WTC11 (cell line): ENCODE results near the gene WDFY4. TPM values are rescaled to one million over a fixed set of nuclear protein-coding genes. Genes with fewer than 3 reads are reported as not detected.

Source experiments
- ATAC-seq: fragments of 200-7000 bp; cut with Tn5 transposase; 2 replicates; pipeline ENCODE4 v1.10.0; 2021; ENCODE audit warnings: mild to moderate bottlenecking, moderate library complexity
- CTCF ChIA-PET: fragments of 300-600 bp; sonication (Branson Sonifier 250); formaldehyde crosslinking; loops from one replicate; lab custom pipeline; 2021; ENCODE audit warnings: antibody characterized with exemption; lab: Charles Lee
- POLR2A ChIA-PET: fragments of 350-600 bp; sonication (Branson Sonifier 250); formaldehyde crosslinking; loops from one replicate; lab custom pipeline; 2021; ENCODE audit warnings: antibody characterized with exemption; lab: Charles Lee
- DNase-seq: peaks from one replicate; pipeline ENCODE4 v3.0.0; 2021; ENCODE audit warnings: low spot score
- H3K27ac Mint-ChIP-seq: 2 replicates; pipeline ENCODE4 v1.8.0; 2021; ENCODE audit warnings: mixed read lengths
- H3K27me3 Mint-ChIP-seq: 2 replicates; pipeline ENCODE4 v1.8.0; 2021; ENCODE audit warnings: low read depth, mild to moderate bottlenecking, moderate library complexity, mixed read lengths
- H3K36me3 Mint-ChIP-seq: 2 replicates; pipeline ENCODE4 v1.8.0; 2021; ENCODE audit warnings: mixed read lengths
- H3K4me1 Mint-ChIP-seq: 2 replicates; pipeline ENCODE4 v1.8.0; 2022; ENCODE audit warnings: mixed read lengths
- H3K4me3 Mint-ChIP-seq: 2 replicates; pipeline ENCODE4 v1.8.0; 2021; ENCODE audit warnings: mild to moderate bottlenecking, moderate library complexity, mixed read lengths
- H3K9me3 Mint-ChIP-seq: 2 replicates; pipeline ENCODE4 v1.8.0; 2021; ENCODE audit warnings: mixed read lengths
- CBFB ChIP-seq: sonication (generic); formaldehyde crosslinking; IDR thresholded peaks from 2 replicates; pipeline ENCODE4 v1.8.1; 2022; ENCODE audit warnings: mild to moderate bottlenecking, low read depth, missing genetic modification reagents
- CREB1 ChIP-seq: sonication (generic); formaldehyde crosslinking; IDR thresholded peaks from 2 replicates; pipeline ENCODE4 v1.8.0; 2023; ENCODE audit warnings: mild to moderate bottlenecking, missing genetic modification reagents
- ERG ChIP-seq: fragments of 250-450 bp; sonication (Bioruptor Pico); IDR thresholded peaks from 2 replicates; pipeline ENCODE4 v1.8.0; 2021; ENCODE audit warnings: mild to moderate bottlenecking
- ESRRA ChIP-seq: sonication (generic); formaldehyde crosslinking; IDR thresholded peaks from 2 replicates; pipeline ENCODE4 v1.8.1; 2022; ENCODE audit warnings: mild to moderate bottlenecking, missing genetic modification reagents, borderline replicate concordance
- GABPB1 ChIP-seq: sonication (generic); formaldehyde crosslinking; IDR thresholded peaks from 2 replicates; pipeline ENCODE4 v1.8.1; 2023; ENCODE audit warnings: mild to moderate bottlenecking, missing genetic modification reagents
- GRHL2 ChIP-seq: fragments of 250-450 bp; sonication (Bioruptor Pico); IDR thresholded peaks from 2 replicates; pipeline ENCODE4 v1.8.0; 2022; ENCODE audit warnings: mild to moderate bottlenecking, moderate library complexity; ENCODE audit not compliant: insufficient replicate concordance, severe bottlenecking
- HMGA2 ChIP-seq: fragments of 250-450 bp; sonication (Bioruptor Pico); IDR thresholded peaks from 2 replicates; pipeline ENCODE4 v1.4.0; 2021; ENCODE audit warnings: mild to moderate bottlenecking, moderate library complexity
- IRF2 ChIP-seq: sonication (generic); formaldehyde crosslinking; IDR thresholded peaks from 2 replicates; pipeline ENCODE4 v1.8.0; 2022; ENCODE audit warnings: low read depth, missing genetic modification reagents, borderline replicate concordance
- JAZF1 ChIP-seq: fragments of 250-450 bp; sonication (Bioruptor Pico); IDR thresholded peaks from 2 replicates; pipeline ENCODE4 v1.9.0; 2021; ENCODE audit warnings: moderate library complexity, mild to moderate bottlenecking, inconsistent platforms
- NFE2L1 ChIP-seq: sonication (generic); formaldehyde crosslinking; IDR thresholded peaks from 2 replicates; pipeline ENCODE4 v1.8.1; 2023; ENCODE audit warnings: missing genetic modification reagents
- NR2C2 ChIP-seq: sonication (generic); formaldehyde crosslinking; IDR thresholded peaks from 2 replicates; pipeline ENCODE4 v1.8.0; 2022; ENCODE audit warnings: mild to moderate bottlenecking, missing genetic modification reagents
- PRDM15 ChIP-seq: sonication (generic); formaldehyde crosslinking; IDR thresholded peaks from 2 replicates; pipeline ENCODE4 v1.8.0; 2022; ENCODE audit warnings: missing genetic modification reagents
- PRRX2 ChIP-seq: fragments of 250-450 bp; sonication (Bioruptor Pico); IDR thresholded peaks from 2 replicates; pipeline ENCODE4 v1.8.0; 2021; ENCODE audit warnings: mild to moderate bottlenecking
- SOX15 ChIP-seq: fragments of 250-450 bp; sonication (Bioruptor Pico); IDR thresholded peaks from 2 replicates; pipeline ENCODE4 v1.9.0; 2021; ENCODE audit warnings: mild to moderate bottlenecking
- TEAD1 ChIP-seq: sonication (generic); formaldehyde crosslinking; IDR thresholded peaks from 2 replicates; pipeline ENCODE4 v1.8.0; 2022; ENCODE audit warnings: mild to moderate bottlenecking, missing genetic modification reagents
- USF1 ChIP-seq: sonication (generic); formaldehyde crosslinking; IDR thresholded peaks from 2 replicates; pipeline ENCODE4 v1.8.0; 2022; ENCODE audit warnings: mild to moderate bottlenecking, missing genetic modification reagents
- ZBTB21 ChIP-seq: sonication (generic); formaldehyde crosslinking; IDR thresholded peaks from 2 replicates; pipeline ENCODE4 v1.8.1; 2023; ENCODE audit warnings: mild to moderate bottlenecking, missing genetic modification reagents, borderline replicate concordance
- ZMAT4 ChIP-seq: fragments of 250-450 bp; sonication (Bioruptor Pico); IDR thresholded peaks from 2 replicates; pipeline ENCODE4 v1.9.0; 2021; ENCODE audit warnings: mild to moderate bottlenecking
- ZNF263 ChIP-seq: sonication (generic); formaldehyde crosslinking; IDR thresholded peaks from 2 replicates; pipeline ENCODE4 v1.8.1; 2022; ENCODE audit warnings: low read depth, mild to moderate bottlenecking, moderate library complexity, missing genetic modification reagents
- ZNF281 ChIP-seq: sonication (generic); formaldehyde crosslinking; IDR thresholded peaks from 2 replicates; pipeline ENCODE4 v1.8.0; 2023; ENCODE audit warnings: mild to moderate bottlenecking, missing genetic modification reagents
- ZNF423 ChIP-seq: fragments of 250-450 bp; sonication (Bioruptor Pico); IDR thresholded peaks from 2 replicates; pipeline ENCODE4 v2.1.2; 2022; ENCODE audit warnings: mild to moderate bottlenecking, moderate library complexity
- ZNF671 ChIP-seq: fragments of 250-450 bp; sonication (Bioruptor Pico); IDR thresholded peaks from 2 replicates; pipeline ENCODE4 v1.8.0; 2021; ENCODE audit warnings: mild to moderate bottlenecking
- total RNA-seq: library from RNA; stranded (reverse); gene quantifications from 3 replicates; pipeline ENCODE4 v1.2.3, GENCODE V29; 2021

Gene WDFY4
- total RNA-seq, 1 experiment from 2014 or later = 0.13 TPM

- POLR2A ChIA-PET = no interaction called here
Observed at GRCh38 chr10:48974510-48975156, 290.0 kb downstream of the WDFY4 start.

GRCh38 chr10:48976196-48976595, 291.5 kb downstream of the WDFY4 start:
- Mint-ChIP-seq H3K4me3 (no peak overlapping the region), H3K9me3 (no peaks in the 10 kb centered on the region), H3K27me3 (no peaks in the 10 kb centered on the region; the same call in 1 of the 2 replicates), H3K36me3 (no peaks in the 10 kb centered on the region), H3K4me1 (no peaks in the 10 kb centered on the region), H3K27ac (no peak overlapping the region)
- ChIA-PET CTCF (interaction anchor here (0.6 to 2.2 kb wide), 9 partner anchors 22 to 603 kb away, joined by 3 to 11 read pairs (median 5); no protein-coding TSS in a partner anchor), POLR2A (no interaction called here)
- peak; percentile 77 for ATAC-seq
- peak; percentile 30 for DNase-seq
- no peak for TF ChIP-seq PRRX2 (CRISPR knock-in tag)
- no peak for TF ChIP-seq USF1
- TF ChIP-seq ZBTB21 = no peak
- no peak for TF ChIP-seq ESRRA (CRISPR knock-in tag)
- no peak for TF ChIP-seq NFE2L1
- no peak for TF ChIP-seq TEAD1
- TF ChIP-seq ZNF263 = no peak
- no peak for TF ChIP-seq ZNF423 (CRISPR knock-in tag)
- TF ChIP-seq GRHL2 (CRISPR knock-in tag) = no peak
- TF ChIP-seq CREB1 (CRISPR knock-in tag) = no peak
- no peak for TF ChIP-seq ERG (CRISPR knock-in tag)
- TF ChIP-seq ZNF281 = no peak
- no peak for TF ChIP-seq IRF2 (CRISPR knock-in tag)
- TF ChIP-seq ZNF671 = no peak
- TF ChIP-seq GABPB1 (CRISPR knock-in tag) = no peak
- no peak for TF ChIP-seq JAZF1 (CRISPR knock-in tag)
- TF ChIP-seq SOX15 (CRISPR knock-in tag) = no peak

More at GRCh38 chr10:48974510-48975156, 290.0 kb downstream of the WDFY4 start:
- CTCF ChIA-PET = interaction anchor here (1.0 to 2.2 kb wide), 3 partner anchors 92 to 190 kb away, joined by 3 to 7 read pairs (median 4); no protein-coding TSS in a partner anchor
- no peak for TF ChIP-seq HMGA2 (CRISPR knock-in tag)
- no peak for TF ChIP-seq PRDM15
- no peak for TF ChIP-seq ZMAT4 (CRISPR knock-in tag)
- no peak for TF ChIP-seq JAZF1 (CRISPR knock-in tag)
- no peak for TF ChIP-seq NR2C2
- TF ChIP-seq CBFB = no peak
- no peaks in the 10 kb centered on the region for H3K9me3 Mint-ChIP-seq
- ATAC-seq (no peak), DNase-seq (no peak)
- H3K27ac Mint-ChIP-seq = no peak overlapping the region
- no peak overlapping the region for H3K4me3 Mint-ChIP-seq
- H3K27me3 Mint-ChIP-seq = no peaks in the 10 kb centered on the region; the same call in 1 of the 2 replicates
- H3K36me3 Mint-ChIP-seq = no peaks in the 10 kb centered on the region
- no peaks in the 10 kb centered on the region for H3K4me1 Mint-ChIP-seq
